NCI-H2081 treated with DMSO at 0.1 percent for 48 hours (cell line): Measurements from ENCODE around the gene PTK6.
"Not testable (repeated sequence)": the region's sequence is repeated elsewhere in the genome, so short reads cannot be mapped to it uniquely, and the experiment has no call there.

Experiments used
- DNase-seq: peaks from one replicate; lab custom pipeline; 2025; lab: John Stamatoyannopoulos, UW

The PTK6 gene

GRCh38 chr20:63568986-63569949, 32.1 kb upstream of the PTK6 start:
- no peak for DNase-seq

- DNase-seq: no peak
Observed at GRCh38 chr20:63568170-63568981, 31.2 kb upstream of the PTK6 start.

- no peak for DNase-seq
Observed at GRCh38 chr20:63567386-63568169, 30.4 kb upstream of the PTK6 start.

- no peak for DNase-seq
Observed at GRCh38 chr20:63567136-63567385, 29.9 kb upstream of the PTK6 start.

GRCh38 chr20:63566395-63567135, 29.4 kb upstream of the PTK6 start:
- DNase-seq: no peak

GRCh38 chr20:63565699-63566335, 28.6 kb upstream of the PTK6 start:
- DNase-seq: no peak

- DNase-seq: no peak
Observed at GRCh38 chr20:63565021-63565698, 28.0 kb upstream of the PTK6 start.

GRCh38 chr20:63564036-63564810, 27.0 kb upstream of the PTK6 start:
- DNase-seq: no peak

GRCh38 chr20:63563225-63563935, 26.2 kb upstream of the PTK6 start:
- DNase-seq: no peak

GRCh38 chr20:63562461-63563224, 25.5 kb upstream of the PTK6 start:
- DNase-seq: no peak

GRCh38 chr20:63561624-63562396, 24.6 kb upstream of the PTK6 start:
- DNase-seq: no peak

GRCh38 chr20:63560856-63561609, 23.9 kb upstream of the PTK6 start:
- DNase-seq: no peak

- DNase-seq: no peak
Observed at GRCh38 chr20:63560333-63560805, 23.2 kb upstream of the PTK6 start.

GRCh38 chr20:63559485-63560332, 22.5 kb upstream of the PTK6 start:
- not testable (repeated sequence) for DNase-seq

GRCh38 chr20:63558804-63559484, 21.8 kb upstream of the PTK6 start:
- no peak for DNase-seq
